ENCODE measurements around the gene BCAS1.

The BCAS1 gene

DNA sequence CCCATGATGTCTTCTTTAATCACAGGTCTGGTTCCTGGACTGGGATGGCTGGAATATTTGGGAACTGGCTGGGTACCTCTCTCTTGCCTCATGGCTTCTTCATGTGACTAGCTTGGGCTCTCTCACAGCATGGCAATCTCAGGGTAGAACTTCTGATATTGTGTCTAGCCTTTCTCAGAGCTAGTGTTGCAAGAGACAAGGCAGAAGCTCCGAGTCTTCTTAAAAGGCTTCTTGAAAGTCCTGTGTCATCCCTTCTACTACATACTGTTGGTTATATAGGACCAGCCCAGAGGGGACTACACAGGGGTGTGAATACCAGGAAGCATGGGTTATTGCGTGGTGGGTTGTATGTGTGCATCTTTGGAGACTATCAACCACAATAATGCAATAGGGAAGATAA, 23.3 kb downstream of the BCAS1 start:
- no peak for DNase-seq

GRCh38 chr20:54044156-54044555, 26.2 kb downstream of the BCAS1 start:
- no peak for DNase-seq

- no peak for DNase-seq
These were observed 27.1 kb downstream of the BCAS1 start for GRCh38 chr20:54043076-54043967.

- DNase-seq = no peak
These were observed 28.4 kb downstream of the BCAS1 start for GRCh38 chr20:54042021-54042420.

- no peak for DNase-seq
These were observed 29.1 kb downstream of the BCAS1 start for GRCh38 chr20:54041336-54041735.

DNA sequence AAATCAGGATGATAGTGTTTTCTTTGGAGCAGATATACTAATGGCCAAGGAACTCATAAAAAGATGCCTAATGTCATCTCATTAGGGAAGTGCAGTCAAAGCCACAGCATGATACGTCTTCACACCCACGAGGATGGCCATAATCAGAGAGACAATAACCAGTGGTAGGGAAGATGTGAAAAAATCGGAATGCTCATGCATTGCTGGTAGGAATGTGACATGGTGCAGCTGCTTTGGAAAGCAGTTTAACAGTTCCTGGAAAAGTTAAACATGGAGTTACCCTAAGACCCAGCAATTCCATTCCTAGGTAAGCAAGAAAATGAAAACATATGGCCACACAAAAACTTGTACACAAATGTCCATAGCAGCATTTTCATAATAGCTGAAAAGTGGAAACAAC, 29.9 kb downstream of the BCAS1 start:
- no peak for DNase-seq

DNA sequence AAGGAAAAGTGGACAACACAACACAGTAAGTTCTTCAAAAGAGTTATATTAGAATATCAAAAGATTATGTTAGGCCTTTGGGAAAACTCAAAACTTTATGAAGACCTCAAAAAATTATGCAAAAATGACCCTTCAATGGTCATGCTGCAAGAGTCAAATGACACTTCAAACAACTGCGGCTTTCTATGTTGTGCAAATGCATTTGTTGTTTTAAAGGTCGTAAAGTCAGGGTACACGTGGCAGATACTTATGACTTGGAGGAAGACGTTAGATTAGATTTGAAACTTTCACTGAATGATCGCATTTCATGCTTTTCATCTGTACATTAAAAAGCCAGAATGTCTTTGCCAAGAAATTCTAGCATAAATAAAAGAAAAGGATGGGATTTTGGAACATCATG, 31.4 kb downstream of the BCAS1 start:
- no peak for DNase-seq

DNA sequence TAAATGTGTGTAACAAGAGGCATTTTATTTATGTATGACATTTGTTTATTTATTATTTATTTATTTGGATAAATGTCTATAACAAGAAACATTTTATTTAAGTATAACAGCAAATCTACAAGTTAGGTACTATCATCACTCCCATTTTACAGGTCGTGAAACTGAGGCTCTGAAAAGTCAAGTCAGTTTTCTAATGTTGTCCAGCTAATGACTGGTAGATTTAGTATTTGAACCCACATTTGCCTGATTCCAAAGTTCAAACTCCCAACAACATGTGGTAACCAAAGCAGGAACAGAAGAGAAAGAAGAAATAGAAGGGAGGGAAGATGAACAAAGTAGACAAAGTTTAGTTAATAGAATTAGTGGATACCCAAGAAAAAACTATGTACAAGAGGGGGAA, 32.9 kb downstream of the BCAS1 start:
- no peak for DNase-seq

GRCh38 chr20:54029643-54030042, 40.8 kb downstream of the BCAS1 start:
- DNase-seq = no peak

DNA sequence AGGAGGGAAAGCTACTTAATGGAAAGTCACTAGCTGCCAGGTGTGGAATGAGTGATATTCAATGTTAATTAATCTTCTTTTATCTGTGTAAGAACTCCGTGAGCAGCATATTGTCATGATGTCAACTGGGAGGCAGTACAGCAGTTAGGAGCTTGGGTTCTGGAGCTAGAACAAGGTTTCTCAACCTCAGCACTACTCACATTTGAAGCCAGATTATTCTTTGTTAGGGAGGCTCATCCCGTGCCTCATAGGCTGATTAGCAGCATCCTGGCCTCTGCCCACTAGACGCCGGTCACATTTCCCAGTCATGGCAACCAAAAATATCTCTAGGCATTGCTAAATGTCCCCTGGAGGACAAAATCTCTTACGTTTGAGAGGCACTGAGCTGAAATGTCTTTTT, 41.2 kb downstream of the BCAS1 start:
- no peak for DNase-seq

DNA sequence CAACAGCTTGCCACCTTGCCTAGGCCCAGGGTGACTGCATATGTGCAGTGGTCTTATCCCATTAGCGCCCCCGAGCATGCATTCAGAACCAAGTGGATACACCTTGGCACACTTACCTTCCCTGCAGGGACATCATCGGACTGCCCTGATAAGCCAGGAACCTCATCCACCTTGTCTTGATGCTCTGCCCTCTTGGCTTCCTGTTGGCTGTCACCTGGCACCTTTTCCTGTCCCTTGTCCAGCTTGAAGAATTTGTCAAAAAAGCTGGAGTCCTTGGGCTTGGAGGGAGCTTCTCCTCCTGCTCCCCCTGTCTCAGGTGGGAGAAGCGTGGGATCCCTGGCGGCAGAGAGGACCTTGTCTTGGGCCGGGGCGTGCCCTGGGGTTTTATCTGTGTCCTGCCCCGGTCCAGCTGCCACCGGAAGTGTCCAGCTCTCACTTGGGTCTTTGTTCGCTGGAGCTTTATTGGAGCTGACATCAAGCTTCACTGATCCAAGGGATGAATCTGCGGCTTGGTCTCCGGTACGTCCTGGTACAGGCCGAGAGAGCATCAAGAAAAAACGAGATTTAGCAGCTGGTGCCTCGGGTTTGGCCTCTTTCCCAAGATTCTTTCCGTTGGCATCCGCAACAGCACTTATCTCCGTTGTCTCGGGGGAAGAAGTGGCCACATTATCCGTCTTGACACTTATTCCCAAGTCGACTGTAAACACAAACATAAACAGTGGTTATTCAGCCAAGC, 42.0 kb downstream of the BCAS1 start:
- no peak for DNase-seq

- DNase-seq = no peak
These were observed 42.7 kb downstream of the BCAS1 start for GRCh38 chr20:54027704-54028103.

GRCh38 chr20:54026295-54027064, 43.9 kb downstream of the BCAS1 start:
- DNase-seq = no peak

- no peak for DNase-seq
These were observed 45.1 kb downstream of the BCAS1 start for GRCh38 chr20:54025251-54025771.

DNA sequence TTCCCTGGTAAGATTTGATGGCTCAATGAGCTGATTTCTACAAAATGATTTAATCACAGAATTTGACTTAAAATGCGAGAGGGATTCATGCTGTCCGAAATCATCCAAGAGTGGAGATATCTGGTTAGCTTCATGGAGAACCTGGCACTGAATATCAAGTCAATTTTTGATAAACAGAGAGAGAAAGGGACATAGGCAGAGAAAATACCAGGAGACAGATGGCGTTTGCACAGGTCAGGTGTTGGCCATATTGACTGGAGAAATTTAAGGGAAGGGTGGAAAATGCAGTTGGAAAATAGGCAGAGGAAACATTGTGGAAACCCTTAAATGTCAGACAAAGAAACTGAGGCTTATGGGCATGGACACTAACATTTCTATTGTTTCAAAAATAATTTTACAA, 47.0 kb downstream of the BCAS1 start:
- DNase-seq = no peak

GRCh38 chr20:54021446-54022235, 48.8 kb downstream of the BCAS1 start:
- no peak for DNase-seq

GRCh38 chr20:54020868-54021267, 49.5 kb downstream of the BCAS1 start:
- no peak for DNase-seq

DNA sequence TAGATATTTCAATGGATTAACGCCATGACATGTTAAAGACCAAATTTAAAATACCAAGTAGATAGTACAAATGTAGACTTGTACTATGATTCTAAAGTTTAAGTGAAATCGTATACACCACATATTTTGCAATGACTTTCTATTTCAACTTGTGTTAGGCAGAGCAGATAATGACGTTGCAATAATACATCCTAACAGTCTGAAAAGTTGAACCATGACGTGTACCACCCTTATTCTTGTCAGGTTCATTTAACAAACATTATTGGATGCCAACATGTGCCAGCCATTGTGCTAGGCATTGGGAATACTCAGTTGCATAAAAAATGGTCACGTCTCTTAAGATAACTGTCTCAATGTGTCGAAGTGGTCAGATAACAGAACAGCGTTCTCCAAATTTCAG, 50.0 kb downstream of the BCAS1 start:
- no peak for DNase-seq

DNA sequence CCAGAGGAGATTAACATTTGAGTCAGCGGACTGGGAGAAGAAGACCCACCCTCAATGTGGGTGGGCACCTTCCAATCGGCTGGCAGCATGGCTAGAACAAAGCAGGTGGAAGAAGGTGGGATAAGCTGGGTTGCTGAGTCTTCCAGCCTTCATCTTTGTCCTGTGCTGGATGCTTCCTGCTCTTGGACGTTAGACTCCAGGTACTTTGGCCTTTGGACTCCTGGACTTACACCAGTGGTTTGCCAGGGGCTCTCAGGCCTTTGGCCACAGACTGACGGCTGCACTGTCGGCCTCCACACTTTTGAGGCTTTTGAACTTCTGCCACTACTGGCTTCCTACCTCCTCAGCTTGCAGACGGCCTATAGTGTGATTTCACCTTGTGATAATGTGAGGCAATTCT, 50.8 kb downstream of the BCAS1 start:
- DNase-seq = no peak

DNA sequence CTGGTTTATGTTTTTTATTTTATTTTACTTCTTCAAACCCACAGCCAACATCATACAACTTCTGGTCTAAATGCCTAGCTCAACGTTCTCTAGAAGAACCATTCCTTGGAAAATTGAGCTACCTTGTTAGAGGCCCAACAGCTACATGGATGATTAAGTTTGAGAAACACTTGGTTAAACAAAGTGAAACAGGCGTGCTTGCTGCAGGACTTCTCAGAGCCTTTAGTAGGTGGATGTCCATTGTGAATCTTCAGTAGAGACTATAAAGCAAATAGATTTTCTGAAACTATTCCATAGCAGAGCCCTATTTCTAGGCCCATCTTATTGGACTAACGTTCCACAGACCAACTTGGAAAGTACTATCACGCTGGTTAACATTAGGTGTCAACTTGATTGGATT, 51.3 kb downstream of the BCAS1 start:
- no peak for DNase-seq

- no peak for DNase-seq
These were observed 52.5 kb downstream of the BCAS1 start for GRCh38 chr20:54017846-54018245.

DNA sequence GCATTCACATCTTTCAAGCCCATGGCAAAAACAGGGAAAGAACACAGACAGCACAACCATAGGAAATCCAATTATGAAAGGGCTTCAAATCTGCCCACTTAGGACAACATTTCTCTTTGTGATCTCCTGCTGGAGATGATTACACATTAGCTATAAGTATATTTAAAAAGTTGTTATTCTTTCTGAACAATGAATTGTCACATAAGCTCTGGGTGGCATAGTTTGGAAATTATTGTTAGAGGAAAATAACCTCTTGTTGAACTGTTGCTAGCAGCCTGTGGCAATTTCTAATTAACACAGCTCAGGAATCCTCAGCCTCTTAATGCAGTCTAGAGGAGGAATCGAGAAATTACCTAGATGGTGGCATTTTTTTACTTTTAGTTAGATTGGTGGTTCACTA, 54.9 kb downstream of the BCAS1 start:
- no peak for DNase-seq

Measured in effector CD4-positive, alpha-beta T cell (primary cell).